Breast epithelium (tissue), 4 donors: Measurements from ENCODE around the gene RAVER2. TPM values are rescaled to one million over a fixed set of nuclear protein-coding genes. Genes with fewer than 3 reads are reported as not detected.

Experiments
- DNase-seq, 2 donors: peaks; one replicate each; pipeline ENCODE4 v3.0.0-alpha.2; 2019; ENCODE audit warnings: low spot score in 2 of 2
- H3K27ac ChIP-seq, 2 donors: fragments of 200-600 bp; sonication (generic) in 1 of 2; one replicate each; pipeline ENCODE4 v1.5.1; 2016 to 2019; ENCODE audit warnings: mild to moderate bottlenecking in 1 of 2
- H3K27me3 ChIP-seq, 2 donors: fragments of 200-600 bp; sonication (generic) in 1 of 2; one replicate each; pipeline versions ENCODE4 v1.5.1 to v1.6.0; 2017 to 2019; ENCODE audit warnings: control low read depth in 1 of 2, mild to moderate bottlenecking in 1 of 2
- H3K36me3 ChIP-seq: fragments of 200-600 bp; one replicate; pipeline ENCODE4 v1.5.1; 2019
- H3K4me1 ChIP-seq, 2 donors: fragments of 200-600 bp; sonication (generic); one replicate each; pipeline ENCODE4 v1.5.1; 2016 to 2019; ENCODE audit warnings: control low read depth in 1 of 2
- H3K4me3 ChIP-seq, 3 donors: fragments of 200-600 bp; sonication (generic); 1 replicate in 2 of 3; 2 replicates in 1 of 3; pipeline ENCODE4 v1.5.1; 2016 to 2019; ENCODE audit warnings: mild to moderate bottlenecking in 3 of 3, moderate library complexity in 2 of 3
- H3K9me3 ChIP-seq, 2 donors: fragments of 200-600 bp; sonication (generic) in 1 of 2; one replicate each; pipeline ENCODE4 v1.5.1; 2016 to 2019; ENCODE audit warnings: control low read depth in 1 of 2
- CTCF ChIP-seq, 3 donors: fragments of 450-650 bp; IDR thresholded peaks; one replicate each; pipeline ENCODE4 v1.5.1; 2016 to 2017; ENCODE audit warnings: antibody characterized with exemption in 3 of 3, mild to moderate bottlenecking in 3 of 3, moderate library complexity in 3 of 3
- POLR2A ChIP-seq: fragments of 450-650 bp; IDR thresholded peaks from one replicate; pipeline ENCODE4 v1.6.1; 2016; ENCODE audit warnings: antibody characterized with exemption, mild to moderate bottlenecking, moderate library complexity
- POLR2AphosphoS5 ChIP-seq, 3 donors: sonication (generic); formaldehyde crosslinking; IDR thresholded peaks; one replicate each; pipeline ENCODE4 v1.6.1; 2017; ENCODE audit warnings: antibody characterized with exemption in 3 of 3
- intact Hi-C: fragments of 100-400 bp; cut with DNase I; formaldehyde crosslinking; loops from one replicate; pipeline ENCODE4 v1.15.1; 2023; ENCODE audit warnings: low total_unique reads
- total RNA-seq, 3 donors: library from RNA; depleted of rRNA; stranded (reverse); fragments of >200 nt; gene quantifications; one replicate each; pipeline ENCODE4 v1.1.0, GENCODE V29; 2016

Gene RAVER2
- total RNA-seq, 3 donors from 2014 or later: 6.6 to 21.1 (median 17.0) TPM

- Histone ChIP-seq H3K9me3 (no peaks in the 10 kb centered on the region), H3K36me3 (no peaks in the 10 kb centered on the region), H3K27me3 (no peaks in the 10 kb centered on the region), H3K4me1 (no peaks in the 10 kb centered on the region), H3K4me3 (no peak overlapping the region), H3K27ac (no peak overlapping the region)
- TF ChIP-seq POLR2A (no peak), CTCF (IDR thresholded peaks at IDR 0.05) (no peak), POLR2AphosphoS5 (IDR thresholded peaks at IDR 0.05) (no peak)
- DNase-seq: no peak
- intact Hi-C loops: no loop called here
These were observed 10.5 kb downstream of the RAVER2 start for GRCh38 chr1:64755361-64755760.

GRCh38 chr1:64756770-64757169, 11.9 kb downstream of the RAVER2 start:
- TF ChIP-seq CTCF (IDR thresholded peaks at IDR 0.05) (no peak), POLR2A (no peak), POLR2AphosphoS5 (IDR thresholded peaks at IDR 0.05) (no peak)
- H3K36me3 ChIP-seq: no peaks in the 10 kb centered on the region
- H3K27ac ChIP-seq: no peak overlapping the region
- no peak for DNase-seq
- H3K9me3 ChIP-seq: no peaks in the 10 kb centered on the region
- intact Hi-C loops: no loop called here
- H3K27me3 ChIP-seq: no peaks in the 10 kb centered on the region
- no peak overlapping the region for H3K4me3 ChIP-seq
- H3K4me1 ChIP-seq: no peaks in the 10 kb centered on the region

- Histone ChIP-seq H3K27ac (no peak overlapping the region), H3K4me3 (no peak overlapping the region), H3K9me3 (no peaks in the 10 kb centered on the region), H3K36me3 (no peaks in the 10 kb centered on the region), H3K4me1 (no peaks in the 10 kb centered on the region), H3K27me3 (no peaks in the 10 kb centered on the region)
- intact Hi-C loops: no loop called here
- no peak for DNase-seq
- TF ChIP-seq CTCF (IDR thresholded peaks at IDR 0.05): no peak
- no peak for TF ChIP-seq POLR2AphosphoS5 (IDR thresholded peaks at IDR 0.05)
- TF ChIP-seq POLR2A: no peak
These were observed 12.3 kb downstream of the RAVER2 start for GRCh38 chr1:64757213-64757612.

- no peak for DNase-seq
- H3K36me3 ChIP-seq: no peaks in the 10 kb centered on the region
- no peaks in the 10 kb centered on the region for H3K9me3 ChIP-seq
- no peak overlapping the region for H3K27ac ChIP-seq
- no peaks in the 10 kb centered on the region for H3K4me1 ChIP-seq
- TF ChIP-seq CTCF (IDR thresholded peaks at IDR 0.05): no peak
- no peak for TF ChIP-seq POLR2A
- TF ChIP-seq POLR2AphosphoS5 (IDR thresholded peaks at IDR 0.05): no peak
- H3K27me3 ChIP-seq: no peaks in the 10 kb centered on the region
- no peak overlapping the region for H3K4me3 ChIP-seq
- intact Hi-C loops: no loop called here
These were observed 13.4 kb downstream of the RAVER2 start for GRCh38 chr1:64758233-64758632.

- Histone ChIP-seq H3K4me3 (no peak overlapping the region), H3K4me1 (no peaks in the 10 kb centered on the region), H3K36me3 (no peaks in the 10 kb centered on the region), H3K9me3 (no peaks in the 10 kb centered on the region), H3K27ac (no peak overlapping the region), H3K27me3 (no peaks in the 10 kb centered on the region)
- intact Hi-C loops: no loop called here
- TF ChIP-seq CTCF (IDR thresholded peaks at IDR 0.05): no peak
- no peak for TF ChIP-seq POLR2A
- no peak for TF ChIP-seq POLR2AphosphoS5 (IDR thresholded peaks at IDR 0.05)
- no peak for DNase-seq
These were observed 15.1 kb downstream of the RAVER2 start for GRCh38 chr1:64759968-64760367.
